Measurements from ENCODE around the gene HBD.

DNA sequence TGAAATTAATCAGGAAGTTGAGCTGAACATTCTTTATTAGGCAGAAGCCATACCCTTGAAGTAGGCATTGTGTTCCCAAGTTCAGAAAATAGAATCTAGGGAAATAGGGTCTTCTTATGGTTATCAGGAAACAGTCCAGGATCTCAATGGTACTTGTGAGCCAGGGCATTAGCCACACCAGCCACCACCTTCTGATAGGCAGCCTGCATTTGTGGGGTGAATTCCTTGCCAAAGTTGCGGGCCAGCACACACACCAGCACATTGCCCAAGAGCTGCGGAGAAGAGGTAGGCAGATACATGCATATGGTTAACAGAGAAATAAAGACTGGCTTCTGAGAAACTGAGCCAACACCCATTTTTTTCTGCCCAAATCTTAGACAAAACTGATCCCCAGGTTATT lies 1.5 kb downstream of the HBD start:
- no peak for TF ChIP-seq GATA3 (IDR thresholded peaks at IDR 0.05; ENCODE audit: low read depth, low read length)
- TF ChIP-seq GATA2 (IDR thresholded peaks at IDR 0.05; ENCODE audit: low read depth, low read length): no peak
